C4-2B (cell line): ENCODE data around the gene PHLDB2.

Experiments
- ZFX ChIP-seq: fragments of 450-650 bp; IDR thresholded peaks from 2 replicates; pipeline ENCODE4 v1.6.1; 2017
- TF ChIP-seq, protein P1 (sequence below): fragments of 450-650 bp; conservative IDR thresholded peaks from 2 replicates; pipeline ENCODE4 v1.5.1; 2017; ENCODE audit warnings: mild to moderate bottlenecking

DNA sequence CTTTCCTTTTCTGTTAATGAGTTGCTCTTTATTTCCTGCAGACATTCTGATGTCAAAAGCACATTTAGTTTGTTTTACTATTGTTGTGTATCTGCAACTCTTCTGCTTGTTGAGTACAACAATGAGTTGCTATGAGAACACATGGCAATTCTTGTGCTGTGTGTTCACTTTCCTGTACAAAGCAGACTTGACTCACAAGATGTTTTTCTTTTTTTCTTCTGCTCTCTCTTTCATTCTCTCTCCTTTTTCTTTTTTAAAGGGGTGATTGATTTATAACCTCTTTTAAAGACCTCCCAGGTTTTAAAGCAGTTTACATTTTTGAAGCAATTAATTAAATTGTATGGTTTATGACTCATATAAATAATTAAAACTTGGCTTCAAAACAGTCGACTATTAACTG, 88.2 kb downstream of the PHLDB2 start:
- TF ChIP-seq, protein P1, sequence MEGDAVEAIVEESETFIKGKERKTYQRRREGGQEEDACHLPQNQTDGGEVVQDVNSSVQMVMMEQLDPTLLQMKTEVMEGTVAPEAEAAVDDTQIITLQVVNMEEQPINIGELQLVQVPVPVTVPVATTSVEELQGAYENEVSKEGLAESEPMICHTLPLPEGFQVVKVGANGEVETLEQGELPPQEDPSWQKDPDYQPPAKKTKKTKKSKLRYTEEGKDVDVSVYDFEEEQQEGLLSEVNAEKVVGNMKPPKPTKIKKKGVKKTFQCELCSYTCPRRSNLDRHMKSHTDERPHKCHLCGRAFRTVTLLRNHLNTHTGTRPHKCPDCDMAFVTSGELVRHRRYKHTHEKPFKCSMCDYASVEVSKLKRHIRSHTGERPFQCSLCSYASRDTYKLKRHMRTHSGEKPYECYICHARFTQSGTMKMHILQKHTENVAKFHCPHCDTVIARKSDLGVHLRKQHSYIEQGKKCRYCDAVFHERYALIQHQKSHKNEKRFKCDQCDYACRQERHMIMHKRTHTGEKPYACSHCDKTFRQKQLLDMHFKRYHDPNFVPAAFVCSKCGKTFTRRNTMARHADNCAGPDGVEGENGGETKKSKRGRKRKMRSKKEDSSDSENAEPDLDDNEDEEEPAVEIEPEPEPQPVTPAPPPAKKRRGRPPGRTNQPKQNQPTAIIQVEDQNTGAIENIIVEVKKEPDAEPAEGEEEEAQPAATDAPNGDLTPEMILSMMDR, result no peak
- no peak for TF ChIP-seq ZFX
